ENCODE measurements around the gene COL5A1.

DNA sequence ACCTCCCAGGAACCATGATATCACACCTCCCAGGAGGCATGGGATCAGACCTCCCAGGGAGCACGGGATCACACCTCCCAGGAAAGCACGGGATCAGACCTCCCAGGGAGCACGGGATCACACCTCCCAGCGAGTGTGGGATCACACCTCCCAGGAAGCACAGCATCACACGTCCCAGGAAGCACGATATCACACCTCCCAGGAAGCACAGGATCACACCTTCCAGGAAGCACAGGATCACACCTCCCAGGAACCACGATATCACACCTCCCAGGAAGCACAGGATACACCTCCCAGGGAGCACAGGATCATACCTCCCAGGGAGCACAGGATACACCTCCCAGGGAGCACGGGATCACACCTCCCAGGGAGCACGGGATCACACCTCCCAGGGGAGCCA, 209.0 kb downstream of the COL5A1 start:
- TF ChIP-seq CTCF (IDR thresholded peaks at IDR 0.05) (no peak), POLR2A (IDR thresholded peaks at IDR 0.05) (no peak)

All from esophagus squamous epithelium (tissue), 4 donors.